Stimulated activated CD8-positive, alpha-beta memory T cell treated with anti-CD3 and anti-CD28 coated beads, Interleukin-4, amount 100 ng/mL, for 4 hours (primary cell): Measurements from ENCODE around the gene CBLIF.
"Not testable (repeated sequence)": the region's sequence is repeated elsewhere in the genome, so short reads cannot be mapped to it uniquely, and the experiment has no call there.

Experiments
- DNase-seq, 2 donors: peaks; one replicate each; pipeline ENCODE4 v3.0.0-alpha.2; 2020; ENCODE audit warnings: low read depth in 2 of 2, low spot score in 1 of 2

The CBLIF gene

DNA sequence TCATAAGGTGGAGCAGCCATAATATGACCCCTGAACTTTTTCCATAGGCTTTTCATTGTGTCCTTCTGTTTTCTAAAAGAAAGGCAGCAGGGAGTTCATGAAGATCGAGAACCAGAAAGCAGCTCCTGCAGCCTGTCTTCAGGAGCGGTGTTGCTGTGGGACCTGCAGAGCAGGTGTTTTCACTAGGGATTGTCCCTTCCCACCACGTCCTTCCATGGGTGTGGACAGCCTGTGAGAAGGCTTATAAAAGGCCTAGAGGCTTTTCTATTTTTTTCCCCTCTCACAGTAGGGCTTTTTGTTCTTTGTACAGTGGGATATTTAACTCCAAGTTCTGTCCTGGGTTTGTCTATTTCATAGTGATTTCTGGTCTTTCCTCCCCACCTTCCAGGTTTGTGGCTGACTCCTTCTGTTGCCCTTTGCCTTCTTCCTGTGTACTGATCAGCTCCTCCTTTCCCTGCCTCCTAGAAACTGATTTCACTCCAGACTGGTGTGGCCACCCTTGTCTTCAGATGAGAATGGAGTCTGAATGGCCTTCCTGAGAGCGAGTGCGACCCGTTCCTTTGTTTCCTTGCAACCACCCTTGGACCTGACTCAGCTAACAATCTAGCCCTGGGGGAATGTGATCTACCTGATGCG is 44.8 kb downstream of the CBLIF start:
- DNase-seq, result no peak

DNA sequence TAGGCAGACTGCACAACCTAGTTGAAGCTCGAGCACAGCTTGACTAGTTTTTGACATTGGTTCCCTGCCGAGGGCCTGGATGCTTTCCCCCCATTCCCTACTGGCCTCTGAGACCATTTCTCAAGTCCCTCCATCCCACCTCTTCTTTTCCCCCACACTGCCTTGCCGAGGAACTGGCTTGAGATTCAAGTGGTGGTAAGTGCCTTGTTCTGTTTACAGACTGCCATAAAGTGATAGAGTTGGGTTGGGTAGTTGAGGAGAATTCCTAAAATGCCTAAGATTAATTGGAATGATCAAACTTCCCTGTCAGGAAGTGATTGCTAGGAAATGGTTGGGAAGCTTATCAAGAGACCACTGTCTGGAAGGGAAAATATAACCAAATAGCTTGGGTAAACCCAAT is 50.9 kb downstream of the CBLIF start:
- no peak for DNase-seq

DNA sequence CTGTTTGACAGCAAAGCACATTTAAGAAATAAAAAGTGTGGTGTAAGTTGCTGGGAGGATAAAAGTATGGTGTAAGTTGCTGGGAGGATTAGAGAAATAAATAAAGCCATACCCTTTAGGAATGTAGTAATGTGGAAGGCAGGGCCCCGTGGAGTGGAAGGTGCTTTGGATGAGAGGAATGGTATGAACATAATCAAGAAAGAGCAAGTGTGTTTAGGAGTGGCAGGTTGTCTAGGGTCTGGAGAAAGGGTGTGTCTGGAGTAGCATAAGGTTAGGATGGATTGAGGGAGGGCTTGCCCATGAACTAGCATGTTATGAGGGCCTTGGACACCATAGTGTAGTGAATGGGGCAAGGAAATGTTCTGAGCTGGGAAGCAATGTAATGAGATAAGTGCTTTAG is 52.8 kb downstream of the CBLIF start:
- DNase-seq, result no peak

DNA sequence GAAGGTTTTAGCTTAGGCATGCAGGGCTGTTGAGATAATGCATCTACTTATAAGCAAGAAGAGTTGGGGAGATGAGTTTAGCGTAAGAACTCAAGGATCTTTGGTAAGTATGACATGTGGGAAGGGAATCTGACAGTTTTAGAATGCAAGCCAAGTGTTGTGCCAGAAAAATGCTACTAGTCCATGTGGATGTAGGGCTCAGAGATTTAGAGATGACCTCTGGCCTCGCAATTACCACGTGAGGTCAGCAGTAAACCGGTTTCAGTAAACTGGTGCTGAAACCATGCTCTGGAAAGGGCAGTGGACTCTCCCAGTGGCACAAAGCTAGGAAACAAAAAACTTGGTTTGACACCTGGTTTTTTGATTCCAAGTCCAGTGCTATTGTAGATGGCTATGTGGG is 53.7 kb downstream of the CBLIF start:
- DNase-seq, result no peak

DNA sequence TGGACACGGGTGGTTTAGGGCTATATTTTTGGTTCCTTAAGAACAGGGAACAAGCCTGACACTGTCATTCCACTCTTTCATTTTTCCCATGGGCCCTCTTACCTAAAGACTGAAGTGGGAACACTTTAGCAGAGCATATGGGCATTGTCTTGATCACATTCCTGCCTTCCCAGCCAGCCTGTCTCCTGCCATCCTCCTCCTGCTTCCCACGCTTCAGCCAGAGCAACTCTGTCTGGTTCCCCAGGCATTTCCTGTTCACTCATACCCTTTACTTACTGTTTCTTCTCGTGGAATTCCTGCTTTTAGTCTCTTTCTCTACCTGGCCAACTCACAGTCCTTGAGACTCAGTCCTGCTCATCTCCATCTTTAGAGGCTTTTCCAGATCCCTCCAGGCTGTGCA is 57.5 kb downstream of the CBLIF start:
- no peak for DNase-seq

DNA sequence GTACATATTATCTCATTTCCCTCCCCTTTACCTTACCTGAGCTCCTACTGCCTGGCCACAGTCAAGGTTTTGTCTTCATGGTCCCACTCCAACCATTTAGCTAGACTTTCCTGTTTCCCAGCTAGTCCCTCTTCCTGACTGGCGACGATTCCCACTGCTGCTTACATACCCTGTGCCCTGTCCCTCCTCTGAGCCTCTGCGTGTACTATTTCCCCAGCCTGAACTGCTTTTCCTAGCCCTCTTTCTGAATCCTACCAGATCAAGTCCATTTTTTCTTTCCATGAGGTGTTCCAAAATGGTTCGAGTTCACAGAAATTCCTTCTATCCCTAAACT is 58.1 kb downstream of the CBLIF start:
- no peak for DNase-seq

DNA sequence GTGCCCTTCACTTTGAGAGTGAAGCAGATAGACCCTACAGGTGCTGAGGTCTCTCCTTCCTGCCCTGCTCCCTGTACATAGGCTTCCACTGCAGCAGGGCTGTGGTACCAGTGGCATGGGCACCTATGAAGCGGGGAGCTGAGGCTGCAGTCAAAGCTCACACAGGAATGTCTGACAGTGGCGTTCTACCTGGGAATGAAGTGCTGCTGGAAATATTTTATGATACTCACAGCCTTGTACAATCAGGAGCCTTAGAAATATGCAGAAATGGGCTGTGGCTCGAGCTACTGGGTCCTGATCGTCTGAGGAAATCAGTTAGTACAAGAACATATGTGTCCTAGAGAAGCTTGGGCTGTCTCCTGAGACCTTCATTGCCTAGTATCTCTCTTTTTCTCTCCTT is 59.5 kb downstream of the CBLIF start:
- DNase-seq, result no peak

DNA sequence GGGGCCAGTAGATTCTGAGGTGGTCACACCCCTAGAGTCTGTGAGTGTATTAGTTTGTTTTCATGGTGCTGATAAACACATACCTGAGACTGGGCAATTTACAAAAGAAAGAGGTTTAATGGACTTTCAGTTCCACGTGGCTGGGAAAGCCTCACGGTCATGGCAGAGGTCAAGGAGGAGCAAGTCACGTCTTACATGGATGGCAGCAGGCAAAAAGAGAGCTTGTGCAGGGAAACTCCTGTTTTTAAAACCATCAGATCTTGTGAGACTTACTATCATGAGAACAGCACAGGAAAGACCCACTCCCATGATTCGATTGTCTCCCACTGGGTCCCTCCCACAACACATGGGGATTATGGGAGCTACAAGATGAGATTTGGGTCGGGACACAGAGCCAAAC is 60.9 kb downstream of the CBLIF start:
- DNase-seq, result not testable (repeated sequence)

DNA sequence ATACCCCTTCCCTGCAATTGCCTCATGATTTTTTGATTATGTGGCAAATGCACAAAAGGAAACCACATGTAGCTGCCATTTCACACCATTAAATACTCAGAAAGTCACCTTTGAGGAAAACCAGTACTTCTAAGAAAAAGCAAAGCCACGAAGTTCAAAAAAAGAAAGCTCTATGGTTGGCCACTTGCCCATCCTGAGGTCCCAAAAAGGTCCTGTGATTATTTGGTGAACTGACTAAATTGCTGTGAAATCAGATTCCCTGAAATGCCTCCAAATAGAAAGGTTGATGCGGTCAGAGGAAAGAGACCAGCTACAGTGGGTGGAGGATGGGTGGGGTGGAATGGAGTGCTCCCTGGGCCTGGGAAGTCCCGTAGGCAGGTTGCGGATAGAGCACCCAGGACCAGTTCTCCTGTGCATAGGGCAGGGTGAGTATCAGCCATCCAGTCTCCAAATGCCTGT is 61.6 kb downstream of the CBLIF start:
- DNase-seq, result no peak

DNA sequence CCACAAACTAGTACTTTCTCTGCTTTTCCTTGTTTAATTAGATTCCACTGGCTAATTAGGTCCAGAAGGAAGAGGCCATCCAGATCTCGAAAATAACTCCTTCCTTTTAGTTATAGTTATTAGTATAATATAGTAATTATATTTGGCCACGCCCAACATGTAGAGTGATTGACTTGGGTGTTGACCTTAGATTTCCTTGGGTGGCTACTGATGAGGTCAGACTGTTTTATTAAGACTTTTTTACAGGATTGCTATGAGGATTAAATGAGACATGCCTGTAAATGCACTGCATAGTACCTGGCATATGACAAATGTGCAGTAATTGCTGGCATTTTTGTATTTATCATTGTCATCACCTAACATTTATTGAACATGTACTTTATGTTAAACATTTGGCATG is 63.2 kb downstream of the CBLIF start:
- no peak for DNase-seq

DNA sequence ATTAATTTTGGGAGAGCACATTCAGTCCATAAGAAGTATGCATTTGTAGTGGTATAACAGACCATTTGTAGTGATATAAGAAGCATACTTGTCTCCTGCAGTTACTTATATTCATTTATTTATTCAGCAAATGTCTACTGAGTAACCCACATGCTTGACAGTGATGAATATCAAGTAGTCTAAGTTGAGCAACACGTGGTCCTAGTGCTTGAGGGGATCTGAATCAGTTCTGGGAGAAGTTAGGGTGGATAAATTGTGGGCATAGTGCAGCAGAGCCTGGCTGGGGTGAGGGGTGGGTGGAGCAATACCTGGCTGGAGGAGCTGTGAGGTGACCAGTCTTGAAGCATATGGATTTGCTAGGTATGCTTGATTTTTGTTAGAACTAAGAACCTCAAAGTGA is 65.8 kb downstream of the CBLIF start:
- no peak for DNase-seq
